ENCODE data around the gene TPK1. TPM values are rescaled to one million over a fixed set of nuclear protein-coding genes. Genes with fewer than 3 reads are reported as not detected.
A peak's percentile ranks its signal among the peaks of the same experiment; 100 is the strongest.

TPK1 gene
- total RNA-seq, 1 experiment from 2014 or later: 3.1 TPM

DNA sequence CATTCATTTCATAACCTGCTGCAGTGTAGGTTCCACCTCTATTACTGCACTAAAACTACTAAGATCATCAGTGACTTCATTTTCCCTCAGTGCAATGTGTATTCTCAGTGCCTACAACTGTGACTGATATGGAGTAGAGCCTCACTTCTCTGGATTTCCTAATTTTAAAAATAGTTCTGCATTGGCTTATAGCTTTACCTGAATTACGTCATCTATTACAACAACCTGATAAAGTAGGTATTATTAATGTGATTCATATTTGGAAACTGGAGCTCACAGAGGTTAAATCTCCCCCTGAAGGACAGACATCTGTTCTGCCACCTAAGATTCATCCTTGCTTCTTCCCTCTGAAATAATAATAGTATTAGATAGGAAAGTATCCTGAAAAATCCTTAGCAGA lies 361.5 kb downstream of the TPK1 start:
- H2AK5ac ChIP-seq (ENCODE audit: insufficient read length, low read length): no peak overlapping the region
- no CpG with 5 or more reads among the region's 1 CpG for WGBS (ENCODE audit: extremely low coverage, insufficient read length, low lambda C conversion rate)
- H2BK15ac ChIP-seq (ENCODE audit: low read depth, low read length): no peak overlapping the region

More for the DNA sequence above, 361.5 kb downstream of the TPK1 start:
- H3K4me1 Mint-ChIP-seq: peaks cover 29% of the 10 kb centered on the region in 2 experiments
- TF ChIP-seq CTCF (conservative IDR thresholded peaks at IDR 0.05): no peak
- Histone ChIP-seq H2AFZ (ENCODE audit: low read length) (no peak overlapping the region), H2BK120ac (ENCODE audit: low read depth, low read length, poor library complexity, severe bottlenecking) (no peak overlapping the region), H3K9me3 (ENCODE audit: control insufficient read depth, low read depth, low read length) (no peaks in the 10 kb centered on the region), H4K20me1 (ENCODE audit: control insufficient read depth, insufficient read depth, insufficient read length) (no peaks in the 10 kb centered on the region), H3K14ac (ENCODE audit: insufficient read depth, low read length) (no peak overlapping the region), H3K9ac (ENCODE audit: extremely low read depth, insufficient read length, low read length) (no peak overlapping the region), H3K18ac (ENCODE audit: insufficient read length, low read depth, low read length) (no peak overlapping the region), H3K4ac (ENCODE audit: low read depth, low read length) (no peak overlapping the region), H3K23me2 (ENCODE audit: insufficient read length, low read depth, low read length, poor library complexity, severe bottlenecking) (no peaks in the 10 kb centered on the region), H2BK5ac (ENCODE audit: insufficient read length, low read length) (no peak overlapping the region), H2BK12ac (ENCODE audit: insufficient read length, low read depth, low read length) (no peak overlapping the region), H3K4me1 (ENCODE audit: insufficient read depth, low read length) (no peaks in the 10 kb centered on the region), H3K4me2 (ENCODE audit: insufficient read depth, insufficient read length, low read length) (no peak overlapping the region), H3K79me2 (ENCODE audit: insufficient read depth, low read length) (no peaks in the 10 kb centered on the region), H2BK20ac (ENCODE audit: low read depth, low read length, poor library complexity, severe bottlenecking) (no peak overlapping the region), H3T11ph (ENCODE audit: low read length) (no peak overlapping the region), H4K5ac (ENCODE audit: insufficient read length, low read depth, low read length) (no peak overlapping the region), H3K23ac (ENCODE audit: insufficient read length, low read depth, low read length) (no peak overlapping the region), H3K56ac (ENCODE audit: insufficient read length, low read depth, low read length) (no peak overlapping the region), H4K91ac (ENCODE audit: insufficient read length, low read depth, low read length) (no peak overlapping the region), H3K27me3 (ENCODE audit: insufficient read depth, low read length) (no peaks in the 10 kb centered on the region), H3K27ac (ENCODE audit: insufficient read length, low read depth, low read length) (no peak overlapping the region), H3K79me1 (ENCODE audit: insufficient read depth, low read depth, low read length, poor library complexity, severe bottlenecking) (no peaks in the 10 kb centered on the region), H4K8ac (replicated peaks; ENCODE audit: insufficient read length, low read depth, low read length) (no peak overlapping the region)
- DNase-seq: no peak
- H3K36me3 Mint-ChIP-seq (ENCODE audit: insufficient read depth in 1 of 3, low read depth in 3 of 3): no peaks in the 10 kb centered on the region
- H3K9me3 Mint-ChIP-seq: no peaks in the 10 kb centered on the region
- H3K4me3 Mint-ChIP-seq: no peak overlapping the region
- H3K27me3 Mint-ChIP-seq (ENCODE audit: low read depth): no peaks in the 10 kb centered on the region
- peak overlapping the region in 1 of 3 experiments; percentile 4; a peak in 1 of 7 replicates for H3K27ac Mint-ChIP-seq

All from H9 (cell line).